K562 (cell line): ENCODE measurements around the gene SMIM10. TPM values are rescaled to one million over a fixed set of nuclear protein-coding genes. Genes with fewer than 3 reads are reported as not detected.

ENCODE experiments used
- ATF1 ChIP-seq, 2 experiments: fragments of 450-650 bp in 1 of 2; IDR thresholded peaks; 2 replicates each; pipeline ENCODE4 v1.6.1; 2016; ENCODE audit warnings: missing compliant biosample characterization in 1 of 2, missing genetic modification characterization in 1 of 2
- BCOR ChIP-seq: fragments of 450-650 bp; IDR thresholded peaks from 2 replicates; pipeline ENCODE4 v1.6.1; 2016
- CTCF ChIP-seq, 3 experiments: IDR thresholded peaks in 2 of 3; conservative IDR thresholded peaks in 1 of 3; 2 replicates each; pipeline ENCODE4 v1.5.1; 2011 to 2012; ENCODE audit warnings: low read length in 3 of 3, mild to moderate bottlenecking in 3 of 3, control low read depth in 2 of 3, improper control_type of control experiment in 1 of 3, inconsistent platforms in 1 of 3, low read depth in 1 of 3, mixed read lengths in 1 of 3, moderate library complexity in 1 of 3; ENCODE audit not compliant: insufficient read depth in 2 of 3
- KLF1 ChIP-seq: fragments of 450-650 bp; IDR thresholded peaks from 2 replicates; pipeline ENCODE4 v1.6.1; 2016; ENCODE audit warnings: missing genetic modification characterization, missing compliant biosample characterization
- NCOA6 ChIP-seq: fragments of 450-650 bp; IDR thresholded peaks from 2 replicates; pipeline ENCODE4 v1.6.1; 2017; ENCODE audit warnings: mild to moderate bottlenecking
- POLR2G ChIP-seq: fragments of 200-400 bp; formaldehyde crosslinking; IDR thresholded peaks from 2 replicates; pipeline ENCODE4 v1.6.1; 2017; ENCODE audit warnings: low read depth, mild to moderate bottlenecking, antibody characterized with exemption, low read length, moderate library complexity
- SFPQ ChIP-seq: fragments of 200-400 bp; formaldehyde crosslinking; IDR thresholded peaks from 2 replicates; pipeline ENCODE4 v1.6.1; 2017; ENCODE audit warnings: mild to moderate bottlenecking, low read depth, low read length, moderate library complexity
- SIN3B ChIP-seq: fragments of 450-650 bp; IDR thresholded peaks from 2 replicates; pipeline ENCODE4 v1.6.1; 2017; ENCODE audit warnings: low read depth, mild to moderate bottlenecking, moderate library complexity
- SMC3 ChIP-seq: conservative IDR thresholded peaks from 2 replicates; pipeline ENCODE4 v1.6.1; 2011; ENCODE audit warnings: low read depth, low read length, improper control_type of control experiment; ENCODE audit not compliant: insufficient read depth
- TBP ChIP-seq: optimal IDR thresholded peaks from 2 replicates; pipeline ENCODE3; 2011; ENCODE audit warnings: low read depth, low read length, improper control_type of control experiment
- TRIM24 ChIP-seq, 2 experiments: fragments of 450-650 bp; IDR thresholded peaks; 2 replicates each; pipeline ENCODE4 v1.6.1; 2016
- ZBED1 ChIP-seq: IDR thresholded peaks from 2 replicates; pipeline ENCODE4 v1.6.1; 2014
- ZBTB40 ChIP-seq, 2 experiments: fragments of 450-650 bp in 1 of 2; sonication (generic) in 1 of 2; formaldehyde crosslinking in 1 of 2; IDR thresholded peaks; 2 replicates each; pipeline versions ENCODE4 v1.7.1 to v1.9.0; 2016 to 2022; ENCODE audit warnings: inconsistent platforms in 1 of 2, mild to moderate bottlenecking in 1 of 2, missing genetic modification reagents in 1 of 2
- polyA plus RNA-seq, 8 experiments: library from polyadenylated mRNA; depleted of rRNA in 4 of 8; stranded (reverse) in 5 of 8; unstranded in 3 of 8; fragments of >200 nt; fragmentation: Nextera tagmentation in 2 of 8; fragmentation: Illumina TruSeq in 1 of 8; extraction: Ambion mirVana in 2 of 8; extraction: Trizol in 1 of 8; gene quantifications; 2 replicates each; pipeline versions ENCODE4 v1.2.1 to v1.2.3, GENCODE V29; 2011 to 2014; ENCODE audit warnings: inconsistent platforms in 1 of 8, missing spikeins in 1 of 8
- total RNA-seq, 7 experiments: library from RNA; depleted of rRNA in 6 of 7; stranded (reverse); fragments of >200 nt in 6 of 7; fragmentation: Illumina TruSeq in 2 of 7; extraction: Trizol in 2 of 7; gene quantifications; 2 replicates each; pipeline versions ENCODE4 v1.2.1 to v1.2.3, GENCODE V29; 2011 to 2021; ENCODE audit warnings: low replicate concordance in 1 of 7
- TF ChIP-seq, protein P1 (sequence below): fragments of 450-650 bp; IDR thresholded peaks from 2 replicates; pipeline ENCODE4 v1.7.0; 2016; ENCODE audit warnings: borderline replicate concordance

SMIM10 gene
- total and polyA plus RNA-seq, 9 of the 15 experiments (the other 6 are each of a cell fraction or from before 2014, with no cell fraction given) = 2.1 to 25.3 (median 16.4) TPM

DNA sequence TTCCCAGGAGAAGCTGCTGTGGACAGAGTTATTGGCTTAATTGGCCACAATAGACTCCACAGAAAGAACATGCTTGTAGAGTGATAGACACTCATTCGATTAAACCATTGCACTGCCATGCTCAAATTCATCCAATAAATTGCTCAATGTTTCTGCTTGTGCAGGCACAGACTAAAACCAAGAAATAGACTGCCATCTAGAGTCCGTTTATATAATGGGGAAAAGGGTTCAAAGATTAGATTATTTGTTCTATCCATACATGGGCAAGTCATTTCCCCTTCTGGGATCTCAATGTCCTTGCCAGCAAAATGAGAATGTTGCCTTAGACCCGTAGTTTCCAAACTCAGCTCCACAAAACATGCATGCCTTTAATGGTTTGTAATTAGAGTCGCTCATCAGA, 8.7 kb downstream of the SMIM10 start (continued):
- no peak for TF ChIP-seq ZBTB40 (IDR thresholded peaks at IDR 0.05)
- TF ChIP-seq ZBTB40 (CRISPR knock-in tag; IDR thresholded peaks at IDR 0.05) = no peak
- no peak for TF ChIP-seq SFPQ
- TF ChIP-seq ATF1 (CRISPR knock-in tag; IDR thresholded peaks at IDR 0.05) = no peak
- no peak for TF ChIP-seq ATF1 (tag; IDR thresholded peaks at IDR 0.05)
- TF ChIP-seq CTCF (IDR thresholded peaks at IDR 0.05 in 2 of 3, conservative IDR thresholded peaks at IDR 0.05 in 1 of 3; ENCODE audit: insufficient read depth in 2 of 3, low read depth in 1 of 3, low read length in 3 of 3) = peak; percentile 43 to 78 (median 48); a peak in 5 of 6 replicates
- no peak for TF ChIP-seq SIN3B
- TF ChIP-seq TBP = no peak
- no peak for TF ChIP-seq POLR2G
- TF ChIP-seq BCOR = no peak
- TF ChIP-seq NCOA6 = no peak
- TF ChIP-seq SMC3 = peak; percentile 46; the same call in 1 of the 2 replicates
- TF ChIP-seq KLF1 (tag) = no peak
- TF ChIP-seq TRIM24 (IDR thresholded peaks at IDR 0.05) = no peak
- TF ChIP-seq, protein P1, sequence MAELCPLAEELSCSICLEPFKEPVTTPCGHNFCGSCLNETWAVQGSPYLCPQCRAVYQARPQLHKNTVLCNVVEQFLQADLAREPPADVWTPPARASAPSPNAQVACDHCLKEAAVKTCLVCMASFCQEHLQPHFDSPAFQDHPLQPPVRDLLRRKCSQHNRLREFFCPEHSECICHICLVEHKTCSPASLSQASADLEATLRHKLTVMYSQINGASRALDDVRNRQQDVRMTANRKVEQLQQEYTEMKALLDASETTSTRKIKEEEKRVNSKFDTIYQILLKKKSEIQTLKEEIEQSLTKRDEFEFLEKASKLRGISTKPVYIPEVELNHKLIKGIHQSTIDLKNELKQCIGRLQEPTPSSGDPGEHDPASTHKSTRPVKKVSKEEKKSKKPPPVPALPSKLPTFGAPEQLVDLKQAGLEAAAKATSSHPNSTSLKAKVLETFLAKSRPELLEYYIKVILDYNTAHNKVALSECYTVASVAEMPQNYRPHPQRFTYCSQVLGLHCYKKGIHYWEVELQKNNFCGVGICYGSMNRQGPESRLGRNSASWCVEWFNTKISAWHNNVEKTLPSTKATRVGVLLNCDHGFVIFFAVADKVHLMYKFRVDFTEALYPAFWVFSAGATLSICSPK = no peak
- TF ChIP-seq ZBED1 = no peak
